ENCODE measurements around the gene GAPDH.
"Not testable (repeated sequence)": the region's sequence is repeated elsewhere in the genome, so short reads cannot be mapped to it uniquely, and the experiment has no call there.

GAPDH gene

DNA sequence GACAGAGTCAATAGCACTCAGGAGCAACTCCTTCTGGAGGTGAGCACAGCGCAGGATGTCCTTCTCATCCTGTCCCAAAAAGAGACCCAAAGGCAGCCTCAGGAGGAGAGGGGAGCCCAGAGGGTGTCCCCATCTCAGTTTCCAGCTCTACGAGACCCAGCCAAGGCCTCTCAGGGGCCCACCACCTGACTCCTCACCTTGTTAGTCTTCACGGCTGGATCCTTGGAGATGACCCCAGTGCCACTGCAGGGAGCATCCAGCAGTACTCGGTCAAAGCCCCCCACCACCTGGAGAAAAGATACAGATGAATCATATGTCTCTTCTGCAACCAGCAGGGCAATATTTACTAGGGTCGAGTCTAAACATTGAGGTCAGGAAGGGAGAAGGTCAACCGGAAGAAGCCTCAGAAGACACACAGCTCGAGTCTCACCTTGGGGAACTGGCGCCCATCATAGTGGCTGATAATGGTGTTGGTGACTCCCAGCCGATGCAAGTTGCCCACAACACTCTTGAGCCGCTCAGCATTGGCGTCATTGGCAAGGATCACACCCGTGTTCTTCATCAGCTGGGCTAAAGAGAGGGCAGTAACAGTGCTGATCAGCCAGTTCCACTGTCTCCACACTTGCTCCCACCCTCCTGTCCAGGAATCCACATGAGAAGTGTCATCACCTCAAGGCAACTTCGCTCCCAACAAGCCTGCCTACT is 26.3 kb downstream of the GAPDH start:
- DNase-seq (ENCODE audit: low spot score), result no peak
- no peak for FAIRE-seq

DNA sequence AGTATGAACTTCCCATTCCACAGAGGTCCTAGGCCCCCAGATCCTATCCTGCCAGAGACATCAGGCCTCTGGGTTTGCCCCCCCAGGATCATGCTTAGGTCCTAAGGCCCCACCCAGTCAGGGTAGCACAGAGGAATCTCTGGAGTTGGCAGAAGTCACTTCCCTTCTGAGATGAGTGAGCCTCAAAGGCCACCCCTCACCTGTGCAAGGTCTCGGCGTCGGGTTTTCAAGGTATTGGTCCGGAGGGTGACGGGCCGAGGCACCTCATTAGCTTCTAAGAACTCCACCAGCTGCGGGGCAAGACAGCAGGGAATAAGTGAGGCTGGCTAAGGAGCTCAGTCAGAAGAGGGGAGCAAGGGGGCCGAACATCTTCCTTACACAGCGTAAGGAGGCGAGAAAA is 28.6 kb downstream of the GAPDH start:
- DNase-seq (ENCODE audit: low spot score), result no peak
- FAIRE-seq, result no peak

DNA sequence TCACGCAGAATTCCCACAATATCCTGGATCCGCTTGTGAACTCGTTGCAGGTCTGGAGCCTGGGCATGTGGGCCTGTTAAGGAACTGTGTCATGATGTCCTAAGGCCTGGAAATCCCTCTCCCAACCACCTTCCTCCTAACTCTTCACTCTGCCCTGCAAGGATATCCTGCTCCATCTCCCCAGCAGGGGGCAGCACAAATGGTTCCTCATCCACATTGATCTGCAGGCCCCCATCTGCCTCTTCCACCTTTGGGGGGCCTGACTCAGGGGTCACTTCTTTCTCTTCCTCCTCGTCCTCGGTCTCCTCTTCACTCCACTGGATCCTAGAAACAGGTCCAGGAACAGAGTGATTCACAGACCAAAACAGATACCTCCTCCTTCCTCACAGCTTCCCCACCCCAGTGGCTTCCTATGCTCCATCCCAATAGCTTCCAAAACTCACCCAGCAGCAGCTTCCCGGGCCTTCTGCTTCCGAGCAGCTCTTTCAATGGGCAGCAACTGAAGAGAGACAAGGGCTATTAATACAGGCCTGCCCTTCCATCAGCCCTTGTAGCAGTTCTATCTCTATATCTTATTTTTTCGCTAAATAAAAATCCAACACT is 29.2 kb downstream of the GAPDH start:
- no peak for FAIRE-seq
- DNase-seq (ENCODE audit: low spot score), result no peak

DNA sequence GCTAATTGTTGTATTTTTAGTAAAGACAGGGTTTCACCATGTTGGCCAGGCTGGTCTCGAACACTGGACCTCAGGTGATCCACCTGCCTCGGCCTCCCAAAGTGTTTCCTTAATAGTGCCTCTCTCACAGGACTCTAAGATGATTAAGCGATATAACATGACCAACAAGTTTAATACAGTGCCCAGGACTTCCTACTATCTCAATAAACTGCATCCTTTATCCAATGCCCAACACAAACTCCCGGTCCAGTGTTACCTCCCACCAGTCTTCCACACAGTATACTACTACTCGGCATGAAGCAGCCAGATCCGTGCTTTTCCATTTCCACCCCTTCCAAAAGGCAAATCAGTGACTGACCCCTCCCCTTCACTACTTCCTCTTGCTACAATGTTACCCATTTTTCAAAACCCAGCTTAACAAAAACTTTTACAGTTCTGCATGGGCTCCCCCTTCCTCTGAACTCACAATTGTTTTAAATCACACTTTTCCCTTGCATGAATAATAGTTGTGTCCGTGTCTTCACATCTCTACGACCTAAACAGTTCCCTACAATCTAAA is 32.9 kb downstream of the GAPDH start:
- DNase-seq (ENCODE audit: low spot score), result no peak
- no peak for FAIRE-seq

DNA sequence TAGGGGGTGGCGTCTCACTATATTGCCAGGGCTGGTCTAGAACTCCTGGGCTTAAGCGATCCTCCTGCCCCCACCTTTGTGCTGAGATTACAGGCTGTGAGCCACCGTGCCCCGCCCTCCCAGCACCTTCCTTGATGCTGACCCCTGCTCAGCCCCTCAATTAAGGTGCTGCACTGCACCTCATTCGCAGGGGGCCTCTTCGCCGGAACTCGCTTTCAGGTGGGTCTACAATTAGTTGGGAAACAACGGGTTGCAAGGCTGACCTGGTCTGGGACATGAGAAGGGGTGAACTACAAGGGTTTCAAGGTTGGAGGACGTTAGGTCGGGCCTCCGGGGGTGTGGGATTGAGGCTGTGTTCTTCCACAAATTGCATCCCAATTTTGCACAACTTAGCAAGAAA is 35.0 kb downstream of the GAPDH start:
- no peak for FAIRE-seq

GRCh38 chr12:6569786-6570185 is 35.5 kb downstream of the GAPDH start:
- FAIRE-seq (no peak), DNase-seq (ENCODE audit: low spot score) (no peak)

More for the DNA sequence above, 35.0 kb downstream of the GAPDH start:
- DNase-seq (ENCODE audit: low spot score), result no peak

DNA sequence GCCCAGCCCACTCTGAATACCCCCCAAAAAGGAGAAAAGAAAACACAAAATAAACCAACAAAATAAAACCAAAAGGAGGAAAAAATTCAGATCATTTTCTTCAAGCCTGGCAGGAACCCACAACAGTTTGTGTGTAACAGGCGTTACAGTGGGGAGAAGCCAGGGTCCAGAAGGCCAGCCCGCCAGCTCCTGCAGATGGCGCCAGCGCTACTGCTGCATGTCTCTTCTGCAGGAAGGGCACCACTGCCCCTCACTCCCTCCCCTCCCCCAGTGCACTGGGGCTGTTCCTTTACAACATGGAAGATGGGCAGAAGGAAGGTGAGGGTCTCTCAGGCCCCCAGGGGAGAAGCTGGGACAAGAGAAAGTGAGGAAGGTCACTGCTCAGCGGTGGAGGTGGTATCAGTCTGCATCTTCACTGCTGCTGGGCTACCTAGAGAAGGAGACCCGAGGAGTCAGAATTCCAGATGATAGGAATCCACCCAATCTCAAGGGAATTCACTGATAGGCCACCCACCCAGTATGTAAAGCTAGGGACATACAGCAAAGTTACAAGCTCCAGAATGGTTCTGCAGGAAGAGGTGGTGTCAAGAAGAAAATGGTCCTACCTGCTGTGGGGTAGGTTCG is 36.1 kb downstream of the GAPDH start:
- DNase-seq (ENCODE audit: low spot score) (no peak), FAIRE-seq (no peak)

- FAIRE-seq, result no peak
Measured at GRCh38 chr12:6573001-6573400, 38.7 kb downstream of the GAPDH start.

DNA sequence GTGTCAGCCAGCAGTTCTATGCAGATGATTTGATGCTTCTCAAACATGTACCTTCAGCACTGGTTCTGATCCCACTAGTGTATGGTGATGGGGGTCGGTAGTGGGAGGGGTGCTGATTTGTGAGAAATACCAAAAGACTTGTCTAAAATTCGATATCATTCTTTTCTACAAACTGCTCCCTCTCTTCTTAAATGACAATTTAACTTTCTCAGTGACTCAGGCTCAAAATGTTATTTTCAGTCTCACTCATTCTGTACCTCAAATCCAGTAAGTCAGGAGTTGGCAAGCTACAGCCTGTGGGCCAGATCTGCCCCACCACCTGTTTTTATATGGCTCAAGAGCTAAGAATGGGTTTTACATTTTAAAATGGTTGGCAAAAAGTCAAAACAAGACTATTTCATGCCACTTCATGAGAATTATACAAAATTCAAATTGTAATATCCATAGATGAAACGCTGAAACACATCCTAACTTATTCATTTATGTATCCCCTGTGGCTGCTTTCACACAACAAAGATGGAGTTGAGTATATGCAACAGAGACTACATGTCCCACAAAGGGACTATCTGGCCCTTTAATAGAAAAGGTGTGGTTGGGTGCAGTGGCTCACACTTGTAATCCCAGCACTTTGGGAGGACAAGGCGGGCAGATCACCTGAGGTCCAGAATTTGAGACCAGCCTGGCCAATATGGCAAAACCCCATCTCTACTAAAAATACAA is 40.4 kb downstream of the GAPDH start:
- FAIRE-seq (no peak), DNase-seq (ENCODE audit: low spot score) (no peak)

More at GRCh38 chr12:6573001-6573400, 38.7 kb downstream of the GAPDH start:
- no peak for DNase-seq (ENCODE audit: low spot score)

GRCh38 chr12:6575648-6576047 is 41.3 kb downstream of the GAPDH start:
- no peak for DNase-seq (ENCODE audit: low spot score)
- FAIRE-seq, result no peak

GRCh38 chr12:6582196-6582595 is 47.9 kb downstream of the GAPDH start:
- DNase-seq (ENCODE audit: low spot score), result no peak
- no peak for FAIRE-seq

- FAIRE-seq (no peak), DNase-seq (ENCODE audit: low spot score) (no peak)
Measured at GRCh38 chr12:6582959-6583358, 48.6 kb downstream of the GAPDH start.

DNA sequence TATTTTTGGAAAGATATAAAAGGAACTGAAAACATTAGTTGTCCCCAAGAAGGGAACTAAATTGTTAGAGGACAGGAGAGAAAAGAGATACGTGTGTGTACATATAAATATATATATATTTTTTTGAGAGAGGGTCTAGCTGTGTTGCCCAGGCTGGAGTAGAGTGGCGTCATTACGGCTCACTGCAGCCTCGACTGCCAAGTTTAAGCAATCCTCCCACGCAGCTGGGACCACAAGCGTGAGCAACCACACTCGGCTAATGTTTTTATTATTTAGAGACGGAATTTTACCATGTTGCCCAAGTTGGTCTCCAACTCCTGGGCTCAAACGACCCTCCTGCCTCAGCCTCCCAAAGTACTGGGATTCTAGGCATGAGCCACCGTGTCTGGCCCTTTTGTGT is 50.0 kb downstream of the GAPDH start:
- FAIRE-seq, result no peak
- DNase-seq (ENCODE audit: low spot score), result no peak

DNA sequence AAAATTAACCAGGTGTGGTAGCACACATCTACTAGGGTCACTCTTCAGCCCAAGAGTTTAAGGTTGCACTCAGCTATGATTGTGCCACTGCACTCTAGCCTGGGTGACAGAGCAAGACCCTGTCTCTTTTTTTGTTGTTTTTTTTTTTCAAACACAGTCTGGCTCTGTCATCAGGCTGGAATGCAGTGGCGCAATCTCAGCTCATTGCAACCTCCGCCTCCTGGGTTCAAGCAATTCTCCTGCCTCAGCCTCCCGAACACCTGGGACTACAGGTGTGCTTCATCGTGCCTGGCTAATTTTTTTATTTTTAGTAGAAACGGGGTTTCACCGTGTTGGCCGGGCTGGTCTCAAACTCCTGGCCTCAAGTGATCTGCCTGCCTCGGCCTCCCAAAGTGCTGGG is 52.3 kb downstream of the GAPDH start:
- not testable (repeated sequence) for DNase-seq (ENCODE audit: low spot score); FAIRE-seq

All from RCC 7860 (cell line).